Nephron progenitor cell (in vitro differentiated cells): ENCODE measurements around the gene NFE2L1.

Experiments
- DNase-seq: peaks from one replicate; pipeline ENCODE4 v3.0.0; 2021
- H3K27ac Mint-ChIP-seq: 2 replicates; pipeline ENCODE4 v1.8.0; 2021; ENCODE audit warnings: mild to moderate bottlenecking, moderate library complexity, mixed read lengths
- H3K27me3 Mint-ChIP-seq: 2 replicates; pipeline ENCODE4 v1.8.0; 2021; ENCODE audit warnings: mild to moderate bottlenecking, low read depth, mixed read lengths; ENCODE audit not compliant: poor library complexity
- H3K36me3 Mint-ChIP-seq: 2 replicates; pipeline ENCODE4 v1.8.0; 2021; ENCODE audit warnings: low read depth, mixed read lengths
- H3K4me1 Mint-ChIP-seq: 2 replicates; pipeline ENCODE4 v1.8.0; 2021; ENCODE audit warnings: mixed read lengths
- H3K4me3 Mint-ChIP-seq: 2 replicates; pipeline ENCODE4 v1.8.0; 2021; ENCODE audit warnings: mild to moderate bottlenecking, moderate library complexity, mixed read lengths
- H3K9me3 Mint-ChIP-seq: 2 replicates; pipeline ENCODE4 v1.8.0; 2021; ENCODE audit warnings: mild to moderate bottlenecking, moderate library complexity, mixed read lengths
- CTCF ChIP-seq: fragments of 200-600 bp; sonication (generic); IDR thresholded peaks from 2 replicates; pipeline ENCODE4 v1.5.0; 2021; ENCODE audit warnings: antibody characterized with exemption

Gene NFE2L1

GRCh38 chr17:48058393-48059124 lies 10.4 kb downstream of the NFE2L1 start:
- TF ChIP-seq CTCF, result no peak
- DNase-seq, result no peak
- Mint-ChIP-seq H3K36me3 (peaks cover 59% of the 10 kb centered on the region), H3K4me1 (peaks cover 39% of the 10 kb centered on the region), H3K9me3 (no peaks in the 10 kb centered on the region), H3K27ac (no peak overlapping the region), H3K4me3 (no peak overlapping the region), H3K27me3 (no peaks in the 10 kb centered on the region)

GRCh38 chr17:48059125-48059668 lies 11.0 kb downstream of the NFE2L1 start:
- H3K9me3 Mint-ChIP-seq, result no peaks in the 10 kb centered on the region
- peaks cover 32% of the 10 kb centered on the region for H3K4me1 Mint-ChIP-seq
- DNase-seq, result no peak
- H3K36me3 Mint-ChIP-seq, result peaks cover 62% of the 10 kb centered on the region
- no peak overlapping the region for H3K4me3 Mint-ChIP-seq
- H3K27me3 Mint-ChIP-seq, result no peaks in the 10 kb centered on the region
- no peak for TF ChIP-seq CTCF
- H3K27ac Mint-ChIP-seq, result peak overlapping the region; percentile 59

GRCh38 chr17:48060249-48060648 lies 12.1 kb downstream of the NFE2L1 start:
- peaks cover 34% of the 10 kb centered on the region for H3K4me1 Mint-ChIP-seq
- H3K27ac Mint-ChIP-seq, result peak overlapping the region; percentile 71
- no peak for TF ChIP-seq CTCF
- H3K4me3 Mint-ChIP-seq, result no peak overlapping the region
- H3K9me3 Mint-ChIP-seq, result no peaks in the 10 kb centered on the region
- H3K27me3 Mint-ChIP-seq, result no peaks in the 10 kb centered on the region
- no peak for DNase-seq
- peaks cover 72% of the 10 kb centered on the region for H3K36me3 Mint-ChIP-seq

GRCh38 chr17:48062273-48062672 lies 14.1 kb downstream of the NFE2L1 start:
- peaks cover 73% of the 10 kb centered on the region for H3K36me3 Mint-ChIP-seq
- peaks cover 25% of the 10 kb centered on the region for H3K4me1 Mint-ChIP-seq
- H3K4me3 Mint-ChIP-seq, result no peak overlapping the region
- no peaks in the 10 kb centered on the region for H3K27me3 Mint-ChIP-seq
- H3K9me3 Mint-ChIP-seq, result no peaks in the 10 kb centered on the region
- no peak for TF ChIP-seq CTCF
- no peak for DNase-seq
- H3K27ac Mint-ChIP-seq, result peak overlapping the region; percentile 52

- no peaks in the 10 kb centered on the region for H3K9me3 Mint-ChIP-seq
- peaks cover 64% of the 10 kb centered on the region for H3K36me3 Mint-ChIP-seq
- TF ChIP-seq CTCF, result no peak
- H3K4me3 Mint-ChIP-seq, result no peak overlapping the region
- H3K27me3 Mint-ChIP-seq, result no peaks in the 10 kb centered on the region
- no peak for DNase-seq
- H3K27ac Mint-ChIP-seq, result peak overlapping the region; percentile 79
- peaks cover 17% of the 10 kb centered on the region for H3K4me1 Mint-ChIP-seq
Measured at GRCh38 chr17:48064638-48065037, 16.5 kb downstream of the NFE2L1 start.

- H3K27me3 Mint-ChIP-seq, result no peaks in the 10 kb centered on the region
- H3K9me3 Mint-ChIP-seq, result no peaks in the 10 kb centered on the region
- no peak for TF ChIP-seq CTCF
- peaks cover 14% of the 10 kb centered on the region for H3K4me1 Mint-ChIP-seq
- no peak overlapping the region for H3K4me3 Mint-ChIP-seq
- no peak for DNase-seq
- peaks cover 61% of the 10 kb centered on the region for H3K36me3 Mint-ChIP-seq
- H3K27ac Mint-ChIP-seq, result peak overlapping the region; percentile 85
Measured at GRCh38 chr17:48066192-48066591, 18.0 kb downstream of the NFE2L1 start.
